BLaER1 treated with 17β-estradiol and CSF1 and Interleukin-3, amounts not matched to agents 10 nM and 100 nM (cell line): ENCODE data around the gene ANGPT4.

ENCODE experiments used
- H3K27ac ChIP-seq, 11 experiments: shearing (Covaris generic); formaldehyde crosslinking; 2 replicates each; pipeline ENCODE4 v1.8.1; 2022
- H3K27me3 ChIP-seq, 11 experiments: shearing (Covaris generic); formaldehyde crosslinking; 2 replicates each; pipeline ENCODE4 v1.8.1; 2022
- H3K36me3 ChIP-seq, 11 experiments: shearing (Covaris generic); formaldehyde crosslinking; 2 replicates each; pipeline ENCODE4 v1.8.1; 2022
- H3K4me1 ChIP-seq, 10 experiments: shearing (Covaris generic); formaldehyde crosslinking; 2 replicates each; pipeline ENCODE4 v1.8.1; 2022
- H3K4me2 ChIP-seq, 11 experiments: shearing (Covaris generic); formaldehyde crosslinking; 2 replicates each; pipeline ENCODE4 v1.8.1; 2022
- H3K4me3 ChIP-seq, 10 experiments: shearing (Covaris generic); formaldehyde crosslinking; 2 replicates each; pipeline ENCODE4 v1.8.1; 2022
- H3K9ac ChIP-seq, 11 experiments: shearing (Covaris generic); formaldehyde crosslinking; 2 replicates each; pipeline ENCODE4 v1.8.1; 2022
- H3K9me3 ChIP-seq, 11 experiments: shearing (Covaris generic); formaldehyde crosslinking; replicated peaks in 1 of 11; 2 replicates each; pipeline ENCODE4 v1.8.1; 2022
- H4K20me1 ChIP-seq, 11 experiments: shearing (Covaris generic); formaldehyde crosslinking; 2 replicates each; pipeline ENCODE4 v1.8.1; 2022
- Cebpa-rat ChIP-seq, 11 experiments: shearing (Covaris generic); IDR thresholded peaks; 2 replicates each; pipeline ENCODE4 v1.8.1; 2022

The ANGPT4 gene

DNA sequence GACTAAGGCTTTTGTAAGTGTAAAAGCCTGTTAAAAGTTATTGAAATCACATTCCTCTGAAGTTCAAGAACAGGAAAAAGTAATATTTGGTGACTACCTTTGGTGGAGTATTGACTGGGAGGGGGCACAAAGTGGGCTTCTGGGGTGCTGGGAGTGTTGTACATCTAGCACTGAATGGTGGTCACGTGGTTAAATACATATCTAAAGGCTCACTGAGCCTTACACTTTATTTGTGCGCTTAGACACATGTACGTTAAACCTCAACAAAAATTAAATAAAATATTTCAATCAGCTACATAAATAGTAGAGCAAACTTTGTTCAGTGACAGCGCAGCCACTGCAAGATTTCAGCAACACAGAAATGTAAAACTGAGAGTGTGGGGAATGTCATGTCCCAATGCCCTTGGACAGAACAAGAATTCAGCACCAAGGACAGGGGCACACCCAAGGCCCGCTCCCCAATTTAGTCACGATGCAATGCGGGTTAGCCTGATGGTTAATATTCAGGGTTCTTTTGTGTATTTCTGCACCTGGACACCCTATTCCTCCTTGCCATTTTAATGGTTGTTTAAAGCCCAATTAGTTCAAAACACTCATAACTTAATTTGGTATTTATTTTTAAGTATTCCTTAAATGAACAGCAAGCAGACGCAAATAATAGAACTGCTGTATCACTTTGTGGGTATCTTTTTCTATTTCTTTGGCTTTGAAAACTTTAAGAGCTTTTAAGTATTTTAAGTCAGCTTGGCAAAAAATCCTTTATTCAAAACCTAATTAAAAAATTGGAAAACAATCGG is 37.4 kb downstream of the ANGPT4 start:
- no peak overlapping the region for H3K4me3 ChIP-seq

GRCh38 chr20:877814-878213 is 38.3 kb downstream of the ANGPT4 start:
- peaks cover 0 to 48% (median 0%) of the 10 kb centered on the region in 11 experiments; a peak in 6 of 22 replicates for H4K20me1 ChIP-seq
- no peak overlapping the region for H3K4me2 ChIP-seq
- H3K4me3 ChIP-seq = no peak overlapping the region
- H3K9ac ChIP-seq = no peak overlapping the region
- H3K27ac ChIP-seq = no peak overlapping the region
- TF ChIP-seq Cebpa-rat (IDR thresholded peaks at IDR 0.05) = no peak
- H3K27me3 ChIP-seq = no peaks in the 10 kb centered on the region
- H3K36me3 ChIP-seq = no peaks in the 10 kb centered on the region
- peaks cover 0 to 20% (median 11%) of the 10 kb centered on the region in 10 experiments; a peak in 14 of 20 replicates for H3K4me1 ChIP-seq
- no peaks in the 10 kb centered on the region for H3K9me3 ChIP-seq

More for the DNA sequence above, 37.4 kb downstream of the ANGPT4 start:
- peaks cover 0 to 42% (median 0%) of the 10 kb centered on the region in 11 experiments; a peak in 6 of 22 replicates for H4K20me1 ChIP-seq
- no peak overlapping the region for H3K9ac ChIP-seq
- no peaks in the 10 kb centered on the region for H3K9me3 ChIP-seq
- no peak for TF ChIP-seq Cebpa-rat (IDR thresholded peaks at IDR 0.05)
- H3K36me3 ChIP-seq = no peaks in the 10 kb centered on the region
- H3K27ac ChIP-seq = no peak overlapping the region
- no peak overlapping the region for H3K4me2 ChIP-seq
- no peaks in the 10 kb centered on the region for H3K27me3 ChIP-seq
- peaks cover 0 to 20% (median 11%) of the 10 kb centered on the region in 10 experiments; a peak in 14 of 20 replicates for H3K4me1 ChIP-seq

- no peaks in the 10 kb centered on the region for H3K36me3 ChIP-seq
- H3K27ac ChIP-seq = no peak overlapping the region
- H3K27me3 ChIP-seq = no peaks in the 10 kb centered on the region
- peaks cover 0 to 45% (median 0%) of the 10 kb centered on the region in 11 experiments; a peak in 6 of 22 replicates for H4K20me1 ChIP-seq
- no peak overlapping the region for H3K9ac ChIP-seq
- H3K4me1 ChIP-seq = no peaks in the 10 kb centered on the region
- H3K4me3 ChIP-seq = no peak overlapping the region
- TF ChIP-seq Cebpa-rat (IDR thresholded peaks at IDR 0.05) = no peak
- no peaks in the 10 kb centered on the region for H3K9me3 ChIP-seq
- no peak overlapping the region for H3K4me2 ChIP-seq
Measured at GRCh38 chr20:875115-875514, 41.0 kb downstream of the ANGPT4 start.

DNA sequence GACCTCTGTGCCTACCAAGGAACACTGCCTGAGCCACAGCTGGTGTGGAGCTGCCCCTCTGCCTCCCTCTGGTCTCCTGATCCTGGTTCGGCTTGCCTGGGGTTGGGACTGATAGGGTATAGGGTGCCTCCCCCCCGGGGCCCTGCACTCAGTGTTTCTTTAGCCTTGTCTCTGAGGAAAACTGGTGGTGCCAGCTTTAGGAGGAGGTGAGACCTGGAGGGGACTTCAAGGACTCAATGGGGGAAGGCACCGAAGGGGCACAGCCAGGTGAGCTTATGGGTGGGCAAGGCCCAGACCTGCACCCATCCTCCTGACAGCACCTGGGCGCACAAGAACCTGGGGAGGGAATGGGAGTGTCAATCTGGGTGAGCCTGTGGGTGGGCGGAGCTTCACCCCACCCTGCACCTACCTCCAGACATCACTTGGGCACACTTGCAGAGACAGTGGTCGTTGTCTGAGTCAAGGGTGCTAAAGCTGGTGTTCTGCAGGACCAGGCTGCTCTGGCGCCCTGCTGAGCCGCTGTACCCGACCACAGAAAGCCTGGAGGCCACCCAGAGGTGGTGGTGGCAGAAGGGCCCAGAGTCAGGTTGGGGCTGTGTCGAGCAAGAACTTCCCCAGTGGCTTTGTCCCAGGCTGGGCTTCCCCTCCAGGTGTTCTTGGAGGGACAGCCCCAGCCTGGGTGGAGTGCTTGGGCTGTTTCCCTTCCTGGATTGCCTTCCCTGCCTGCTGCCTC is 42.1 kb downstream of the ANGPT4 start:
- Histone ChIP-seq H3K4me2 (no peak overlapping the region), H3K9ac (no peak overlapping the region), H3K27me3 (no peaks in the 10 kb centered on the region), H3K4me1 (no peaks in the 10 kb centered on the region), H3K9me3 (no peaks in the 10 kb centered on the region), H3K27ac (no peak overlapping the region), H3K4me3 (no peak overlapping the region), H4K20me1 (peaks cover 0 to 38% (median 0%) of the 10 kb centered on the region in 11 experiments; a peak in 6 of 22 replicates), H3K36me3 (no peaks in the 10 kb centered on the region)
- no peak for TF ChIP-seq Cebpa-rat (IDR thresholded peaks at IDR 0.05)

- Histone ChIP-seq H3K36me3 (no peaks in the 10 kb centered on the region), H3K9me3 (no peaks in the 10 kb centered on the region), H3K4me2 (no peak overlapping the region), H3K4me1 (no peaks in the 10 kb centered on the region), H3K4me3 (no peak overlapping the region), H3K9ac (no peak overlapping the region), H3K27ac (no peak overlapping the region), H4K20me1 (peaks cover 0 to 34% (median 0%) of the 10 kb centered on the region in 11 experiments; a peak in 6 of 22 replicates), H3K27me3 (no peaks in the 10 kb centered on the region)
- TF ChIP-seq Cebpa-rat (IDR thresholded peaks at IDR 0.05) = no peak
Measured at GRCh38 chr20:872855-873520, 43.1 kb downstream of the ANGPT4 start.

DNA sequence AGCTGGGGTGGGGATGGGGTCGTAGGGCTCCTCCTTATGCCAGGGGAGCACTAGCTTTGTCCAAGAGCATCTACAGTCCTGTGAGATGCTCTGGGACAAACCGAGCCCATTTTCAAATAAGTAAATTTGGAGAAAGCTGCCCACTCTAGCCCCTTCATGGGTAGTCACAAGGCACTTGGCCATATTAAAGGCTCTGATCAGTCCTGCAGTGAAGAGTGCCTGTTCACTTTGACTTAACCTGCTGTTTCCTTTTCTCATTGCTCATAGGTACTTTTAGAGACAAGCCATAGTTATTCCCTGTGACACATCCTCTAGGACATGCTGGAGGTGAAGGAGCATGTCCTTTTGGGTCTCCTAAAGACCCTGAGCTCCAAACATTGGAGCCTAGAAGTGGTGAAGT is 44.2 kb downstream of the ANGPT4 start:
- no peaks in the 10 kb centered on the region for H3K36me3 ChIP-seq
- H3K27me3 ChIP-seq = no peaks in the 10 kb centered on the region
- no peak overlapping the region for H3K4me3 ChIP-seq
- H3K9me3 ChIP-seq = no peaks in the 10 kb centered on the region
- no peak overlapping the region for H3K27ac ChIP-seq
- H3K4me2 ChIP-seq = no peak overlapping the region
- H3K9ac ChIP-seq = no peak overlapping the region
- no peaks in the 10 kb centered on the region for H3K4me1 ChIP-seq
- no peak for TF ChIP-seq Cebpa-rat (IDR thresholded peaks at IDR 0.05)
- H4K20me1 ChIP-seq = peaks cover 0 to 29% (median 0%) of the 10 kb centered on the region in 11 experiments; a peak in 5 of 22 replicates

- no peaks in the 10 kb centered on the region for H3K9me3 ChIP-seq
- no peak overlapping the region for H3K4me3 ChIP-seq
- TF ChIP-seq Cebpa-rat (IDR thresholded peaks at IDR 0.05) = no peak
- no peak overlapping the region for H3K27ac ChIP-seq
- no peak overlapping the region for H3K4me2 ChIP-seq
- no peaks in the 10 kb centered on the region for H3K4me1 ChIP-seq
- no peaks in the 10 kb centered on the region for H3K27me3 ChIP-seq
- no peaks in the 10 kb centered on the region for H3K36me3 ChIP-seq
- H4K20me1 ChIP-seq = peaks cover 0 to 24% (median 0%) of the 10 kb centered on the region in 11 experiments; a peak in 5 of 22 replicates
- H3K9ac ChIP-seq = no peak overlapping the region
Measured at GRCh38 chr20:871436-871835, 44.7 kb downstream of the ANGPT4 start.

GRCh38 chr20:870758-871157 is 45.4 kb downstream of the ANGPT4 start:
- H3K9me3 ChIP-seq = no peaks in the 10 kb centered on the region
- no peak overlapping the region for H3K9ac ChIP-seq
- no peak overlapping the region for H3K4me2 ChIP-seq
- no peaks in the 10 kb centered on the region for H3K36me3 ChIP-seq
- no peak overlapping the region for H3K4me3 ChIP-seq
- H3K27ac ChIP-seq = no peak overlapping the region
- H3K4me1 ChIP-seq = no peaks in the 10 kb centered on the region
- H3K27me3 ChIP-seq = no peaks in the 10 kb centered on the region
- no peak for TF ChIP-seq Cebpa-rat (IDR thresholded peaks at IDR 0.05)
- H4K20me1 ChIP-seq = peaks cover 0 to 17% (median 0%) of the 10 kb centered on the region in 11 experiments; a peak in 4 of 22 replicates

- Histone ChIP-seq H3K4me3 (no peak overlapping the region), H3K9me3 (no peaks in the 10 kb centered on the region), H3K27me3 (no peaks in the 10 kb centered on the region), H3K4me1 (no peaks in the 10 kb centered on the region), H3K36me3 (no peaks in the 10 kb centered on the region), H4K20me1 (peaks cover 0 to 15% (median 0%) of the 10 kb centered on the region in 11 experiments; a peak in 3 of 22 replicates), H3K9ac (no peak overlapping the region), H3K27ac (no peak overlapping the region), H3K4me2 (no peak overlapping the region)
- TF ChIP-seq Cebpa-rat (IDR thresholded peaks at IDR 0.05) = no peak
Measured at GRCh38 chr20:869606-870005, 46.5 kb downstream of the ANGPT4 start.
